Measurements from ENCODE around the gene ARHGEF19.
"Not testable (repeated sequence)": the region's sequence is repeated elsewhere in the genome, so short reads cannot be mapped to it uniquely, and the experiment has no call there.

Gene ARHGEF19

GRCh38 chr1:16204634-16205333 lies 7.7 kb downstream of the ARHGEF19 start:
- DNase-seq (ENCODE audit: low spot score): no peak

- no peak for DNase-seq (ENCODE audit: low spot score)
Measured at GRCh38 chr1:16204216-16204615, 8.2 kb downstream of the ARHGEF19 start.

- no peak for DNase-seq (ENCODE audit: low spot score)
Measured at GRCh38 chr1:16203550-16203949, 8.9 kb downstream of the ARHGEF19 start.

- no peak for DNase-seq (ENCODE audit: low spot score)
Measured at GRCh38 chr1:16202281-16203210, 9.9 kb downstream of the ARHGEF19 start.

- DNase-seq (ENCODE audit: low spot score): no peak
Measured at GRCh38 chr1:16199700-16200099, 12.8 kb downstream of the ARHGEF19 start.

- DNase-seq (ENCODE audit: low spot score): no peak
Measured at GRCh38 chr1:16199157-16199501, 13.3 kb downstream of the ARHGEF19 start.

- no peak for DNase-seq (ENCODE audit: low spot score)
Measured at GRCh38 chr1:16198444-16199156, 13.9 kb downstream of the ARHGEF19 start.

- DNase-seq (ENCODE audit: low spot score): no peak
Measured at GRCh38 chr1:16196874-16197273, 15.6 kb downstream of the ARHGEF19 start.

- not testable (repeated sequence) for DNase-seq (ENCODE audit: low spot score)
Measured at GRCh38 chr1:16196139-16196538, 16.3 kb downstream of the ARHGEF19 start.

GRCh38 chr1:16195518-16195905 lies 16.9 kb downstream of the ARHGEF19 start:
- DNase-seq (ENCODE audit: low spot score): no peak

- no peak for DNase-seq (ENCODE audit: low spot score)
Measured at GRCh38 chr1:16191916-16192546, 20.4 kb downstream of the ARHGEF19 start.

- DNase-seq (ENCODE audit: low spot score): no peak
Measured at GRCh38 chr1:16191309-16191708, 21.1 kb downstream of the ARHGEF19 start.

GRCh38 chr1:16189921-16190621 lies 22.4 kb downstream of the ARHGEF19 start:
- DNase-seq (ENCODE audit: low spot score): no peak

GRCh38 chr1:16189003-16189402 lies 23.4 kb downstream of the ARHGEF19 start:
- DNase-seq (ENCODE audit: low spot score): peak; percentile 42

- DNase-seq (ENCODE audit: low spot score): peak; percentile 84
Measured at GRCh38 chr1:16187748-16188401, 24.6 kb downstream of the ARHGEF19 start.

- no peak for DNase-seq (ENCODE audit: low spot score)
Measured at GRCh38 chr1:16186655-16187235, 25.7 kb downstream of the ARHGEF19 start.

GRCh38 chr1:16184557-16185303 lies 27.7 kb downstream of the ARHGEF19 start:
- no peak for DNase-seq (ENCODE audit: low spot score)

- no peak for DNase-seq (ENCODE audit: low spot score)
Measured at GRCh38 chr1:16183765-16184556, 28.5 kb downstream of the ARHGEF19 start.

- DNase-seq (ENCODE audit: low spot score): peak; percentile 88
Measured at GRCh38 chr1:16183179-16183578, 29.3 kb downstream of the ARHGEF19 start.

Measured in AG20443 (cell line).